ENCODE data around the gene SMIM10L1. TPM values are rescaled to one million over a fixed set of nuclear protein-coding genes. Genes with fewer than 3 reads are reported as not detected.

SMIM10L1 gene
- total and polyA plus RNA-seq, 2 of the 8 experiments (the other 6 are each of a cell fraction or from before 2014, with no cell fraction given), result 3.7 to 14.2 TPM

Other genes starting within 250 kb of the SMIM10L1 start
- not detected in 2 replicates for gene PRH2, start 242.0 kb upstream of the SMIM10L1 start, total RNA-seq (2021; fragmentation: NEBNext Ultra II Directional; extraction: Animal tissue kit (Norgen Biotek cat#: 25700))
- gene PRH2, start 242.0 kb upstream of the SMIM10L1 start, polyA plus RNA-seq (2011; rRNA removed), result 0.16 TPM in 1 of 2 replicates, not detected in the other
- 0.78 and 0.80 TPM in 2 replicates for gene TAS2R14, start 231.9 kb upstream of the SMIM10L1 start, total RNA-seq (2021; fragmentation: NEBNext Ultra II Directional; extraction: Animal tissue kit (Norgen Biotek cat#: 25700))
- 0.67 and 1.1 TPM in 2 replicates for gene TAS2R14, start 231.9 kb upstream of the SMIM10L1 start, polyA plus RNA-seq (2011; rRNA removed)
- 0.33 and 0.50 TPM in 2 replicates for gene TAS2R50, start 184.3 kb upstream of the SMIM10L1 start, total RNA-seq (2021; fragmentation: NEBNext Ultra II Directional; extraction: Animal tissue kit (Norgen Biotek cat#: 25700))
- gene TAS2R50, start 184.3 kb upstream of the SMIM10L1 start, polyA plus RNA-seq (2011; rRNA removed), result 0.11 TPM in 1 of 2 replicates, not detected in the other
- 0.54 and 0.71 TPM in 2 replicates for gene TAS2R20, start 172.9 kb upstream of the SMIM10L1 start, total RNA-seq (2021; fragmentation: NEBNext Ultra II Directional; extraction: Animal tissue kit (Norgen Biotek cat#: 25700))
- 0.17 and 0.57 TPM in 2 replicates for gene TAS2R20, start 172.9 kb upstream of the SMIM10L1 start, polyA plus RNA-seq (2011; rRNA removed)
- gene TAS2R19, start 148.6 kb upstream of the SMIM10L1 start, total RNA-seq (2021; fragmentation: NEBNext Ultra II Directional; extraction: Animal tissue kit (Norgen Biotek cat#: 25700)), result 0.99 and 1.1 TPM in 2 replicates
- 0.35 and 0.97 TPM in 2 replicates for gene TAS2R19, start 148.6 kb upstream of the SMIM10L1 start, polyA plus RNA-seq (2011; rRNA removed)
- gene TAS2R31, start 139.8 kb upstream of the SMIM10L1 start, total RNA-seq (2021; fragmentation: NEBNext Ultra II Directional; extraction: Animal tissue kit (Norgen Biotek cat#: 25700)), result 1.4 and 1.5 TPM in 2 replicates
- gene TAS2R31, start 139.8 kb upstream of the SMIM10L1 start, polyA plus RNA-seq (2011; rRNA removed), result 0.13 and 0.24 TPM in 2 replicates
- 0.48 TPM in 1 of 2 replicates, not detected in the other for gene TAS2R46, start 108.9 kb upstream of the SMIM10L1 start, total RNA-seq (2021; fragmentation: NEBNext Ultra II Directional; extraction: Animal tissue kit (Norgen Biotek cat#: 25700))
- 0.14 TPM in 2 replicates for gene TAS2R46, start 108.9 kb upstream of the SMIM10L1 start, polyA plus RNA-seq (2011; rRNA removed)
- gene TAS2R43, start 78.9 kb upstream of the SMIM10L1 start, total RNA-seq (2021; fragmentation: NEBNext Ultra II Directional; extraction: Animal tissue kit (Norgen Biotek cat#: 25700)), result not detected in 2 replicates
- gene TAS2R43, start 78.9 kb upstream of the SMIM10L1 start, polyA plus RNA-seq (2011; rRNA removed), result 0.06 and 0.18 TPM in 2 replicates
- 0.75 and 1.0 TPM in 2 replicates for gene TAS2R30, start 36.5 kb upstream of the SMIM10L1 start, total RNA-seq (2021; fragmentation: NEBNext Ultra II Directional; extraction: Animal tissue kit (Norgen Biotek cat#: 25700))
- gene TAS2R30, start 36.5 kb upstream of the SMIM10L1 start, polyA plus RNA-seq (2011; rRNA removed), result 0.16 and 0.33 TPM in 2 replicates
- gene TAS2R42, start 15.7 kb downstream of the SMIM10L1 start, total RNA-seq (2021; fragmentation: NEBNext Ultra II Directional; extraction: Animal tissue kit (Norgen Biotek cat#: 25700)), result not detected in 2 replicates
- gene TAS2R42, start 15.7 kb downstream of the SMIM10L1 start, polyA plus RNA-seq (2011; rRNA removed), result not detected in 2 replicates
- 0.67 and 0.94 TPM in 2 replicates for gene PRB3, start 98.5 kb downstream of the SMIM10L1 start, total RNA-seq (2021; fragmentation: NEBNext Ultra II Directional; extraction: Animal tissue kit (Norgen Biotek cat#: 25700))
- gene PRB3, start 98.5 kb downstream of the SMIM10L1 start, polyA plus RNA-seq (2011; rRNA removed), result 0.09 and 0.25 TPM in 2 replicates
- gene PRB4, start 139.2 kb downstream of the SMIM10L1 start, total RNA-seq (2021; fragmentation: NEBNext Ultra II Directional; extraction: Animal tissue kit (Norgen Biotek cat#: 25700)), result not detected in 2 replicates
- gene PRB4, start 139.2 kb downstream of the SMIM10L1 start, polyA plus RNA-seq (2011; rRNA removed), result not detected in 2 replicates
- not detected in 2 replicates for gene PRB2, start 224.4 kb downstream of the SMIM10L1 start, total RNA-seq (2021; fragmentation: NEBNext Ultra II Directional; extraction: Animal tissue kit (Norgen Biotek cat#: 25700))
- gene PRB2, start 224.4 kb downstream of the SMIM10L1 start, polyA plus RNA-seq (2011; rRNA removed), result not detected in 2 replicates